ENCODE measurements around the gene CEBPZOS.

Gene CEBPZOS

GRCh38 chr2:37153224-37153623, 43.1 kb upstream of the CEBPZOS start (continued):
- no peak for TF ChIP-seq ZNF645 (tag by site-specific recombination; IDR thresholded peaks at IDR 0.05)
- TF ChIP-seq ZNF658 (tag by site-specific recombination; IDR thresholded peaks at IDR 0.05), result no peak

GRCh38 chr2:37154785-37155184, 41.5 kb upstream of the CEBPZOS start:
- CTCF ChIA-PET, result interaction anchor here (0.9 to 4.1 kb wide), 2 partner anchors 10 to 14 kb away, joined by 3 to 22 read pairs; no protein-coding TSS in a partner anchor

More at GRCh38 chr2:37154785-37155184, 41.5 kb upstream of the CEBPZOS start:
- Histone ChIP-seq H3K27ac (ENCODE audit: extremely low read depth, low read depth, low read length) (no peak overlapping the region), H3K36me3 (ENCODE audit: control insufficient read depth in 2 of 2, insufficient read depth in 1 of 2, low read length in 2 of 2) (peaks cover 3 to 8% of the 10 kb centered on the region in 2 experiments; a peak in 2 of 3 replicates), H3K9me3 (ENCODE audit: control insufficient read depth, insufficient read depth, low read depth, low read length) (no peaks in the 10 kb centered on the region), H3K4me1 (ENCODE audit: control insufficient read depth, insufficient read depth, low read length) (peaks cover 19% of the 10 kb centered on the region), H3K4me3 (ENCODE audit: low read depth, low read length) (no peak overlapping the region)
- POLR2A ChIA-PET, result no interaction called here
- TF ChIP-seq ZNF791 (tag by site-specific recombination; IDR thresholded peaks at IDR 0.05) (no peak), ZBTB44 (tag by site-specific recombination; IDR thresholded peaks at IDR 0.05) (no peak), ZNF629 (tag by site-specific recombination; IDR thresholded peaks at IDR 0.05) (no peak), PBX3 (CRISPR knock-in tag; IDR thresholded peaks at IDR 0.05) (no peak), ZNF677 (tag by site-specific recombination; IDR thresholded peaks at IDR 0.05) (no peak), PATZ1 (tag by site-specific recombination; IDR thresholded peaks at IDR 0.05) (no peak), ZSCAN23 (tag by site-specific recombination; IDR thresholded peaks at IDR 0.05) (no peak), ZNF24 (tag by site-specific recombination; IDR thresholded peaks at IDR 0.05) (no peak), ZNF670 (tag by site-specific recombination; IDR thresholded peaks at IDR 0.05; ENCODE audit: low read depth) (no peak), ZNF404 (tag by site-specific recombination; IDR thresholded peaks at IDR 0.05) (no peak), ZNF701 (tag by site-specific recombination; IDR thresholded peaks at IDR 0.05) (no peak), KLF8 (tag by site-specific recombination; IDR thresholded peaks at IDR 0.05) (no peak), ZNF362 (tag by site-specific recombination; IDR thresholded peaks at IDR 0.05) (no peak), ZNF341 (tag by site-specific recombination; IDR thresholded peaks at IDR 0.05; ENCODE audit: low read depth) (no peak), SP3 (tag by site-specific recombination; IDR thresholded peaks at IDR 0.05) (no peak), ZNF585B (tag by site-specific recombination; IDR thresholded peaks at IDR 0.05) (no peak), ZNF221 (tag by site-specific recombination; IDR thresholded peaks at IDR 0.05; ENCODE audit: borderline replicate concordance) (no peak)

All from HEK293 (cell line).